Stimulated activated CD4-positive, alpha-beta T cell treated with anti-CD3 and anti-CD28 coated beads, Interleukin-1b, Interleukin-23, amount 100 ng/mL, for 24 hours (primary cell): ENCODE results near the gene IGLON5.

Source experiments
- DNase-seq, 4 experiments: peaks; one replicate each; pipeline ENCODE4 v3.0.0-alpha.2; 2020; ENCODE audit warnings: low read depth in 4 of 4, low spot score in 1 of 4

IGLON5 gene

GRCh38 chr19:51361239-51361638 is 49.8 kb downstream of the IGLON5 start:
- no peak for DNase-seq

- no peak for DNase-seq
Measured at GRCh38 chr19:51364200-51365106, 53.0 kb downstream of the IGLON5 start.

GRCh38 chr19:51365211-51365964 is 53.9 kb downstream of the IGLON5 start:
- DNase-seq, result no peak

- no peak for DNase-seq
Measured at GRCh38 chr19:51365965-51366388, 54.5 kb downstream of the IGLON5 start, which contains the start of gene ETFB. Gene ETFB, minus strand, starts transcription at chr19:51366388. Its CDS starts 62 bp downstream, at chr19:51366326.

- peak; percentile 81 to 96 (median 86) for DNase-seq
Measured at GRCh38 chr19:51366389-51367254, 55.2 kb downstream of the IGLON5 start.

- DNase-seq, result no peak
Measured at GRCh38 chr19:51367255-51367564, 55.8 kb downstream of the IGLON5 start.

GRCh38 chr19:51367565-51368365 is 56.3 kb downstream of the IGLON5 start:
- DNase-seq, result peak; percentile 89 to 99 (median 97)

GRCh38 chr19:51368366-51369282 is 57.2 kb downstream of the IGLON5 start, which contains the start of gene CLDND2:
Gene CLDND2, minus strand, starts transcription at chr19:51369003. Its CDS starts 426 bp downstream, at chr19:51368577.
- no peak for DNase-seq

GRCh38 chr19:51370230-51370629 is 58.8 kb downstream of the IGLON5 start:
- no peak for DNase-seq

- DNase-seq, result no peak
Measured at GRCh38 chr19:51371186-51371690, 59.8 kb downstream of the IGLON5 start.

- DNase-seq, result no peak
Measured at GRCh38 chr19:51372021-51372648, 60.7 kb downstream of the IGLON5 start.

GRCh38 chr19:51372649-51373504 is 61.4 kb downstream of the IGLON5 start, which contains the start of gene NKG7:
Gene NKG7, minus strand, starts transcription at chr19:51372654. Its CDS starts 119 bp downstream, at chr19:51372535.
- peak in 3 of 4 experiments; percentile 32 to 78 (median 47) for DNase-seq

- DNase-seq, result peak in 1 of 4 experiments; percentile 61
Measured at GRCh38 chr19:51375504-51376221, 64.2 kb downstream of the IGLON5 start.

- DNase-seq, result no peak
Measured at GRCh38 chr19:51377422-51377821, 66.0 kb downstream of the IGLON5 start.

- no peak for DNase-seq
Measured at GRCh38 chr19:51380379-51380778, 68.9 kb downstream of the IGLON5 start.
